Tibial nerve (tissue), 4 donors: ENCODE data around the gene MR1.

Source experiments
- EP300 ChIP-seq, 2 donors: sonication (generic); formaldehyde crosslinking; IDR thresholded peaks; one replicate each; pipeline ENCODE4 v1.6.1; 2017; ENCODE audit warnings: antibody characterized with exemption in 2 of 2, mild to moderate bottlenecking in 1 of 2
- POLR2A ChIP-seq, 2 donors: fragments of 450-650 bp; IDR thresholded peaks; one replicate each; pipeline ENCODE4 v1.6.1; 2017; ENCODE audit warnings: antibody characterized with exemption in 2 of 2, mild to moderate bottlenecking in 2 of 2, moderate library complexity in 2 of 2
- TF ChIP-seq, protein P1 (sequence below), 5 experiments: fragments of 200-600 bp in 3 of 5; fragments of 450-650 bp in 2 of 5; sonication (generic) in 3 of 5; IDR thresholded peaks; one replicate each; pipeline ENCODE4 v1.5.1; 2016 to 2019; ENCODE audit warnings: antibody characterized with exemption in 5 of 5, mild to moderate bottlenecking in 3 of 5, moderate library complexity in 2 of 5

DNA sequence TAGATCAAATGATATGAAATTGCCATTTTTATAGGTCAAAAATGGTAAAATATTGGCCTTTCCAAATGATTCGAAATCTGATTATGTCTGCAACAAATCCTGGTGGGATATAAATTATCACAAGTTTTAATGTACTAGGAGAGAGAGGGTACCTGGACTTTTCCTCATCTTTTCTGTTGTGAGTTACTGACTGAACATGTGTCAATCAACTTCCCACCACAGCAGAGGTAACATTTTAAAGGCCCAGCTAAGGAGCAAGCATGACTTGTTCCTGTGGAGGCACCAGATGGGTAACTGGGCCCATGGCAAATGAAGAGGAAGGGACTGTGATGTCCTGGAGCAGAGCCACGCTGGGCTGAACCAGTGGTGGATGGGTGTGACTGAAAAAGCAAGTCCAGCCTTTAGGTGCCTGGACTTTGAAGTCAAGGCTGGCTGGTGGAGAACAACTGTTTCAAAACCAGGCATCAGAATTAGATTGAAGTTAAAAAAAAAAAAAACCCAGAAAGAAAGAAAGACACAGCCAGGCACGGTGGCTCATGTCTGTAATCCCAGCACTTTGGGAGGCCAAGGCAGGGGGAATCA, 6.6 kb downstream of the MR1 start:
- TF ChIP-seq, protein P1, sequence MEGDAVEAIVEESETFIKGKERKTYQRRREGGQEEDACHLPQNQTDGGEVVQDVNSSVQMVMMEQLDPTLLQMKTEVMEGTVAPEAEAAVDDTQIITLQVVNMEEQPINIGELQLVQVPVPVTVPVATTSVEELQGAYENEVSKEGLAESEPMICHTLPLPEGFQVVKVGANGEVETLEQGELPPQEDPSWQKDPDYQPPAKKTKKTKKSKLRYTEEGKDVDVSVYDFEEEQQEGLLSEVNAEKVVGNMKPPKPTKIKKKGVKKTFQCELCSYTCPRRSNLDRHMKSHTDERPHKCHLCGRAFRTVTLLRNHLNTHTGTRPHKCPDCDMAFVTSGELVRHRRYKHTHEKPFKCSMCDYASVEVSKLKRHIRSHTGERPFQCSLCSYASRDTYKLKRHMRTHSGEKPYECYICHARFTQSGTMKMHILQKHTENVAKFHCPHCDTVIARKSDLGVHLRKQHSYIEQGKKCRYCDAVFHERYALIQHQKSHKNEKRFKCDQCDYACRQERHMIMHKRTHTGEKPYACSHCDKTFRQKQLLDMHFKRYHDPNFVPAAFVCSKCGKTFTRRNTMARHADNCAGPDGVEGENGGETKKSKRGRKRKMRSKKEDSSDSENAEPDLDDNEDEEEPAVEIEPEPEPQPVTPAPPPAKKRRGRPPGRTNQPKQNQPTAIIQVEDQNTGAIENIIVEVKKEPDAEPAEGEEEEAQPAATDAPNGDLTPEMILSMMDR (IDR thresholded peaks at IDR 0.05) = no peak
- no peak for TF ChIP-seq EP300 (IDR thresholded peaks at IDR 0.05)
- TF ChIP-seq POLR2A (IDR thresholded peaks at IDR 0.05) = no peak
